ENCODE results near the gene TMEM186. TPM values are rescaled to one million over a fixed set of nuclear protein-coding genes. Genes with fewer than 3 reads are reported as not detected.
A peak's percentile ranks its signal among the peaks of the same experiment; 100 is the strongest.
"Not testable (repeated sequence)": the region's sequence is repeated elsewhere in the genome, so short reads cannot be mapped to it uniquely, and the experiment has no call there.

The TMEM186 gene
- total RNA-seq, 4 donors from 2014 or later, result 1.8 to 10.3 (median 9.7) TPM; not detected in 1

DNA sequence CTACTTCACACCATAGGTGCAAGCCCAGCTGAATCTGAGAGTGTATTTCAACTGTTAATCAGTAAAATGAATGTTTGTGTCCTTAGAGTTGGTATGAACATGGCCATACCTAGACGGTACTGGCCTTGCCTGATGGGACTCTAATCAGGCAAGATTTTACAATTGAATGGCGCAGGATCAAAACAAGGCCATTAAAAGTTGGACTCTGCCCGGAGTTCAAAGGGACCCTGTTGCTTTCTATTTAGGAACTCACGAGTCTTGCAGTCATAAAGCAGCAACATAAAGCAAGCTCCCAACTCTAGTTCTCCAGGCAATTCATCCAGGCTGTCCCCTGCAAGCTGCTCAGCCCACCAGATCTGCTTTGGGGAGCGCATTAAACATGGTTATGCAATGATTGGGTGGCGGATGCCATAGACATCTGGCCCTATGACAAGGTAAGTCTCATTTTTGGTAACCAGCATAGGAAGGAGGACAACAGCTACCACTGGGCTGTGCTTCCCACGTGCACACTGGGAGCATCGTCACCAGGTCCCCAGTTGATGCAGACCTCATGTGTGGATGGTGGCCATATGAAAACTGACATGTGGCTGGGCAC lies 8.8 kb downstream of the TMEM186 start:
- WGBS, 2 donors (ENCODE audit: low coverage in 1 of 2), result 59% methylated on average over 8 of the region's 8 CpGs; no CpG with 5 or more reads in 1 of the 2 donors
- peaks cover 0 to 11% (median 4%) of the 10 kb centered on the region in 4 donors for H3K4me1 ChIP-seq
- TF ChIP-seq POLR2AphosphoS5 (IDR thresholded peaks at IDR 0.05) (peak in 1 of 3 donors; percentile 41), EP300 (IDR thresholded peaks at IDR 0.05; ENCODE audit: low read depth) (no peak)
- no peaks in the 10 kb centered on the region for H3K27me3 ChIP-seq
- in situ Hi-C loops (cut with MboI; ENCODE audit: low pct_ligation_motif_present in 1 of 4, low pct_unique_long_range_greater_than_20kb in 1 of 4, low sequenced_read_pairs in 3 of 4), result loop anchor here in 3 of 4 donors (10.0 to 25.0 kb wide), 2 partner anchors 114 to 226 kb away; partner anchors contain the start of gene ABAT (in 1 of the 3)
- H3K27ac ChIP-seq, result peak overlapping the region; percentile 7 to 33 (median 23)
- intact Hi-C loops (cut with DNase I; ENCODE audit: low total_unique reads), result no loop called here
- H3K9me3 ChIP-seq, result no peaks in the 10 kb centered on the region
- peak; percentile 74 for DNase-seq
- no peak overlapping the region for H3K4me3 ChIP-seq
- H3K36me3 ChIP-seq, result no peaks in the 10 kb centered on the region

DNA sequence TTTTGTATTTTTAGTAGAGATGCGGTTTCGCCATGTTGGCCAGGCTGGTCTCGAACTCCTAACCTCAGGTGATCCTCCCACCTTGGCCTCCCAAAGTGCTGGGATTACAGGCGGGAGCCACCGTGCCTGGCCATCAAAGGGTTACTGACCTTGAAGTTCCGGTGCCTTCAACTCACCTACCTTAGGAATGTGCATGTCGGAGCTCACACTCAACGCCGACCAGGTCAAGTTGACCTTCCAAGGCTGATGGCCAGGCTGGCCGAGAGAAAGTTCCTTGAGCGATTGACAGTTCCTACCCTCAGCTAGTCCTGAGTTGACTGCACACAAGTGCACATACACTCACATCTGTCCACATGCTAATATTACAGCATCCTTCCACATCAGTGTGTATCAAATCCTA lies 11.1 kb downstream of the TMEM186 start:
- H3K4me3 ChIP-seq; H3K27ac ChIP-seq; H3K27me3 ChIP-seq; intact Hi-C loops (cut with DNase I; ENCODE audit: low total_unique reads); H3K36me3 ChIP-seq; H3K9me3 ChIP-seq; DNase-seq: not testable (repeated sequence)
- 91% methylated on average over 11 of the region's 11 CpGs; no CpG with 5 or more reads in 1 of the 2 donors for WGBS, 2 donors (ENCODE audit: low coverage in 1 of 2)
- in situ Hi-C loops (cut with MboI; ENCODE audit: low pct_ligation_motif_present in 1 of 4, low pct_unique_long_range_greater_than_20kb in 1 of 4, low sequenced_read_pairs in 3 of 4), result loop anchor here in 3 of 4 donors (10.0 to 25.0 kb wide), 2 partner anchors 112 to 224 kb away; partner anchors contain the start of gene ABAT (in 1 of the 3)
- H3K4me1 ChIP-seq, result peaks cover 0 to 11% (median 4%) of the 10 kb centered on the region in 4 donors

DNA sequence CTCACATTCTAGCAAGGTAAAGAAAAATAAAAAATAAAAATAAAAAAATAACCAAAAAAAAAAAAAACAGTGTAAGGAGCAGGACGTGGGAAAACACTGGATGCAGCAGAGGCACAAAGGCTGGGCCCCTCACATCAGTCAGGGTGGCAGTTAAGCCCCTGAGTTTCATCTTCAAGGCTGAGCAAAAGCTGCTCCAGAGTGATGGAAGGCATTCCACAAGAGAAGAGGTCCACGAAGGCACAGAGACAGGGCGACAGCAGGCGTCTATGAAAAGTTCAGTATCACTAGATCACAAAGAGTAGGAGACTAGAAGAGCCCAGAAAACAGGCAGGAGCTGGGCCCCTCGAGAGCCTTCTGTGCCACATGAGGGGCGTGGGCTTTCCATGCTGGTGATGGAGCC lies 12.0 kb downstream of the TMEM186 start:
- Histone ChIP-seq H3K4me3 (no peak overlapping the region), H3K9me3 (no peaks in the 10 kb centered on the region), H3K27me3 (no peaks in the 10 kb centered on the region), H3K4me1 (peaks cover 0 to 11% (median 4%) of the 10 kb centered on the region in 4 donors), H3K36me3 (no peaks in the 10 kb centered on the region), H3K27ac (no peak overlapping the region)
- DNase-seq, result no peak
- TF ChIP-seq POLR2A (IDR thresholded peaks at IDR 0.05) (no peak), EP300 (IDR thresholded peaks at IDR 0.05; ENCODE audit: low read depth) (no peak), POLR2AphosphoS5 (IDR thresholded peaks at IDR 0.05) (no peak)
- TF ChIP-seq, protein P1, sequence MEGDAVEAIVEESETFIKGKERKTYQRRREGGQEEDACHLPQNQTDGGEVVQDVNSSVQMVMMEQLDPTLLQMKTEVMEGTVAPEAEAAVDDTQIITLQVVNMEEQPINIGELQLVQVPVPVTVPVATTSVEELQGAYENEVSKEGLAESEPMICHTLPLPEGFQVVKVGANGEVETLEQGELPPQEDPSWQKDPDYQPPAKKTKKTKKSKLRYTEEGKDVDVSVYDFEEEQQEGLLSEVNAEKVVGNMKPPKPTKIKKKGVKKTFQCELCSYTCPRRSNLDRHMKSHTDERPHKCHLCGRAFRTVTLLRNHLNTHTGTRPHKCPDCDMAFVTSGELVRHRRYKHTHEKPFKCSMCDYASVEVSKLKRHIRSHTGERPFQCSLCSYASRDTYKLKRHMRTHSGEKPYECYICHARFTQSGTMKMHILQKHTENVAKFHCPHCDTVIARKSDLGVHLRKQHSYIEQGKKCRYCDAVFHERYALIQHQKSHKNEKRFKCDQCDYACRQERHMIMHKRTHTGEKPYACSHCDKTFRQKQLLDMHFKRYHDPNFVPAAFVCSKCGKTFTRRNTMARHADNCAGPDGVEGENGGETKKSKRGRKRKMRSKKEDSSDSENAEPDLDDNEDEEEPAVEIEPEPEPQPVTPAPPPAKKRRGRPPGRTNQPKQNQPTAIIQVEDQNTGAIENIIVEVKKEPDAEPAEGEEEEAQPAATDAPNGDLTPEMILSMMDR (IDR thresholded peaks at IDR 0.05), result no peak
- 86% methylated on average over 6 of the region's 6 CpGs; no CpG with 5 or more reads in 1 of the 2 donors for WGBS, 2 donors (ENCODE audit: low coverage in 1 of 2)
- intact Hi-C loops (cut with DNase I; ENCODE audit: low total_unique reads), result no loop called here
- in situ Hi-C loops (cut with MboI; ENCODE audit: low pct_ligation_motif_present in 1 of 4, low pct_unique_long_range_greater_than_20kb in 1 of 4, low sequenced_read_pairs in 3 of 4), result loop anchor here in 3 of 4 donors (10.0 to 25.0 kb wide), 2 partner anchors 111 to 223 kb away; partner anchors contain the start of gene ABAT (in 1 of the 3)

DNA sequence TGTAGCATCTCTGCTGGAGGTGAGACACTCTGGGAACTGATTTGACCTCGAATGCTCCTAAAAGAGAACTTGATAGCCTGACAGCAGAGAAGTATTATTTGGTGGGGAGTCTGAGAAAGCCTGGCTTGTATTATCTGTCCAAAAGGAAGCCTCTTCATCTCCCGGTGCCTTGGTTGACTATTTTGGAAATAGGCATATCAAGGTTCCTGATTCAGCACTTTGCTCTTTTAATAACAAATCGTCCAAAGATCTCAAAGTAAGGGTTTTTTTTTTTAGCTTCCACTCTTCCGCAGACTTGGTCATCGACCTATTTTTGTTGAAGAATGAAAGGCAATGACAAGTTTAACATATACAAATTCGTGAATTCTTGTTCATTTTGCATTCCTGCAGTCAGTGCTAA lies 14.8 kb downstream of the TMEM186 start:
- Histone ChIP-seq H3K27ac (no peak overlapping the region), H3K27me3 (no peaks in the 10 kb centered on the region), H3K4me3 (no peak overlapping the region), H3K4me1 (no peaks in the 10 kb centered on the region), H3K9me3 (no peaks in the 10 kb centered on the region), H3K36me3 (no peaks in the 10 kb centered on the region)
- intact Hi-C loops (cut with DNase I; ENCODE audit: low total_unique reads), result no loop called here
- in situ Hi-C loops (cut with MboI; ENCODE audit: low pct_ligation_motif_present in 1 of 4, low pct_unique_long_range_greater_than_20kb in 1 of 4, low sequenced_read_pairs in 3 of 4), result loop anchor here in 3 of 4 donors (10.0 to 25.0 kb wide), 2 partner anchors 108 to 220 kb away; partner anchors contain the start of gene ABAT (in 1 of the 3)
- DNase-seq, result no peak
- no peak for TF ChIP-seq EP300 (IDR thresholded peaks at IDR 0.05; ENCODE audit: low read depth)
- TF ChIP-seq, protein P1 (IDR thresholded peaks at IDR 0.05), result no peak
- TF ChIP-seq POLR2AphosphoS5 (IDR thresholded peaks at IDR 0.05), result no peak
- no peak for TF ChIP-seq POLR2A (IDR thresholded peaks at IDR 0.05)
- WGBS, 2 donors (ENCODE audit: low coverage in 1 of 2), result 57 to 69% methylated on average over 3 to 6 of the region's 6 CpGs

DNA sequence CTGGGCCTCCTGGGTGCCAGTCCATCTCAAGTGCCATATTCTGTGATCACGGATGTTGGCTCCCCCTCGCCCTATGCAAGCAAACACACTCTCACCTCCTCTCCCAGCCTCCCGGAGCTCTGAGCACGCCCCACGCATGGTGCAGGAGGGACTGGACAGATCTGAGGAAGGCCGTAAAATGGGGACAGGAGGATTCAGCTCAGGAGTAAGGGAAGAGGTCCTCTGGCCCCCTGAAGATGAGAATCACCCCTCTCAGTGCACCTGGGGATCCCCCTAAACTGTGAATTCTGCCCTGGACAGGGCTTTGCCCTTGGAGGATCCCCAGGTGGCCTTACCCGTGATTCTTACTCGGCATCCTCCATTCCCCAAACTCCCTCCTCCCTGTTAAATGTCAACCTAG lies 15.6 kb downstream of the TMEM186 start:
- no peaks in the 10 kb centered on the region for H3K4me1 ChIP-seq
- intact Hi-C loops (cut with DNase I; ENCODE audit: low total_unique reads), result no loop called here
- no peak overlapping the region for H3K4me3 ChIP-seq
- TF ChIP-seq EP300 (IDR thresholded peaks at IDR 0.05; ENCODE audit: low read depth), result no peak
- TF ChIP-seq POLR2AphosphoS5 (IDR thresholded peaks at IDR 0.05), result no peak
- TF ChIP-seq, protein P1 (IDR thresholded peaks at IDR 0.05), result no peak
- no peak for TF ChIP-seq POLR2A (IDR thresholded peaks at IDR 0.05)
- H3K27me3 ChIP-seq, result no peaks in the 10 kb centered on the region
- no peak for DNase-seq
- H3K27ac ChIP-seq, result no peak overlapping the region
- no peaks in the 10 kb centered on the region for H3K9me3 ChIP-seq
- in situ Hi-C loops (cut with MboI; ENCODE audit: low pct_ligation_motif_present in 1 of 4, low pct_unique_long_range_greater_than_20kb in 1 of 4, low sequenced_read_pairs in 3 of 4), result loop anchor here in 3 of 4 donors (10.0 to 25.0 kb wide), 2 partner anchors 107 to 219 kb away; partner anchors contain the start of gene ABAT (in 1 of the 3)
- no peaks in the 10 kb centered on the region for H3K36me3 ChIP-seq
- WGBS, 2 donors (ENCODE audit: low coverage in 1 of 2), result 95% methylated on average over 8 of the region's 8 CpGs; no CpG with 5 or more reads in 1 of the 2 donors

Data from transverse colon (tissue), 4 donors.